ENCODE data around the gene TICRR. TPM values are rescaled to one million over a fixed set of nuclear protein-coding genes. Genes with fewer than 3 reads are reported as not detected.
A peak's percentile ranks its signal among the peaks of the same experiment; 100 is the strongest.

TICRR gene
- total and polyA plus RNA-seq, 4 donors = under 0.01 to 7.3 (median 0.15) TPM

- no peaks in the 10 kb centered on the region for H3K4me1 ChIP-seq (ENCODE audit: control insufficient read depth in 4 of 4, insufficient read depth in 4 of 4, low read length in 3 of 4)
These were observed 55.0 kb downstream of the TICRR start for GRCh38 chr15:89630260-89630659.

DNA sequence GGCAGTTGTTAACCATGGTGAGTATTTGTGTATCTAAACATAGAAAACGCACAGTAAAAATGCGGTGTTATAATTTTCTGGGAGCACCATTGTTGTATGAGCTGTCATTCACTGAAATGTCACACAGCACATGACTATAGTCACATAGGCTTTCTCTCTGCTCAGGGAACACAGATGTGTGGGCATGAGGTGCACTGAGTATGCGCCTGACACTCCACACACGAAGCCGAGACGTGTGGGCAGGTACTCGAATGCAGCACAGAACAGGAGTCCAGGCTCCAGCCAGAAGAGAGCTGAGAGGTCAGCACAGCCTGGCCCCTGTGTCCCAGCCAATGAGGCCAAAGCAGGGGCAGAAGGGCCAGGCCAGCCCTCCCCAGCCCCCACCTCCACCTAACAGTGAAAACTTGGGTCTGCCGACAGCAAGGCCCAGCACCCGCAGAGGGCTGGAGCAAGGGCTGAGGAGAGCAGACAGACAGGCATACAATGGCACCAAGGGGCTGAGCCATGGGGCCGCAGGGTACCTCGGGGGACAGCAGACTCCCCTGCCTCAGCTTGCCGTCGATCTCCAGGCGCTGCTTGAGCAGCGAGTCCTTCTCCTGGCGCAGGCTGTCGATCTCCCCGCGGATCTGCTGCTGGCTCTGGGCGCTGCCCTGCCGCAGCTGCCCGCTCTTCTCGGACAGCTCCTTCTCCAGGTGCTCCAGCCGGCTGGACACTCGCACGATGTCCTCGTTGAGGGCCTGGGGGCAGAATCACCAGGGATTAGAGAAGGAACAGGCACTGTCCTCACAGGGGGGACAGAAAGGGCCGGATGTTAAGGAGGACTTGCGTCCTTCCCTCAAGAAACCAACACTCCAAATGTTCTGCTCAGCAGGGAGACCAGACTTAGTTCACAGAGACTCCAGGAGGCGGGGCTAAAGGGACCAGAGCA, 56.0 kb downstream of the TICRR start:
- Histone ChIP-seq H3K36me3 (ENCODE audit: control insufficient read depth in 4 of 4, insufficient read depth in 3 of 4, low read depth in 1 of 4, low read length in 3 of 4) (no peaks in the 10 kb centered on the region), H3K27ac (ENCODE audit: low read depth in 1 of 2, low read length in 2 of 2) (no peak overlapping the region), H3K4me1 (ENCODE audit: control insufficient read depth in 4 of 4, insufficient read depth in 4 of 4, low read length in 3 of 4) (no peaks in the 10 kb centered on the region), H3K9ac (ENCODE audit: low read depth in 1 of 2, low read length in 2 of 2) (no peak overlapping the region), H3K27me3 (ENCODE audit: control insufficient read depth in 4 of 4, insufficient read depth in 4 of 4, low read length in 3 of 4) (no peaks in the 10 kb centered on the region), H3K4me3 (ENCODE audit: low read depth in 1 of 3, low read length in 3 of 3) (no peak overlapping the region), H3K9me3 (ENCODE audit: control insufficient read depth in 4 of 4, low read length in 3 of 4) (no peaks in the 10 kb centered on the region)
- TF ChIP-seq, protein P1, sequence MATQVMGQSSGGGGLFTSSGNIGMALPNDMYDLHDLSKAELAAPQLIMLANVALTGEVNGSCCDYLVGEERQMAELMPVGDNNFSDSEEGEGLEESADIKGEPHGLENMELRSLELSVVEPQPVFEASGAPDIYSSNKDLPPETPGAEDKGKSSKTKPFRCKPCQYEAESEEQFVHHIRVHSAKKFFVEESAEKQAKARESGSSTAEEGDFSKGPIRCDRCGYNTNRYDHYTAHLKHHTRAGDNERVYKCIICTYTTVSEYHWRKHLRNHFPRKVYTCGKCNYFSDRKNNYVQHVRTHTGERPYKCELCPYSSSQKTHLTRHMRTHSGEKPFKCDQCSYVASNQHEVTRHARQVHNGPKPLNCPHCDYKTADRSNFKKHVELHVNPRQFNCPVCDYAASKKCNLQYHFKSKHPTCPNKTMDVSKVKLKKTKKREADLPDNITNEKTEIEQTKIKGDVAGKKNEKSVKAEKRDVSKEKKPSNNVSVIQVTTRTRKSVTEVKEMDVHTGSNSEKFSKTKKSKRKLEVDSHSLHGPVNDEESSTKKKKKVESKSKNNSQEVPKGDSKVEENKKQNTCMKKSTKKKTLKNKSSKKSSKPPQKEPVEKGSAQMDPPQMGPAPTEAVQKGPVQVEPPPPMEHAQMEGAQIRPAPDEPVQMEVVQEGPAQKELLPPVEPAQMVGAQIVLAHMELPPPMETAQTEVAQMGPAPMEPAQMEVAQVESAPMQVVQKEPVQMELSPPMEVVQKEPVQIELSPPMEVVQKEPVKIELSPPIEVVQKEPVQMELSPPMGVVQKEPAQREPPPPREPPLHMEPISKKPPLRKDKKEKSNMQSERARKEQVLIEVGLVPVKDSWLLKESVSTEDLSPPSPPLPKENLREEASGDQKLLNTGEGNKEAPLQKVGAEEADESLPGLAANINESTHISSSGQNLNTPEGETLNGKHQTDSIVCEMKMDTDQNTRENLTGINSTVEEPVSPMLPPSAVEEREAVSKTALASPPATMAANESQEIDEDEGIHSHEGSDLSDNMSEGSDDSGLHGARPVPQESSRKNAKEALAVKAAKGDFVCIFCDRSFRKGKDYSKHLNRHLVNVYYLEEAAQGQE (IDR thresholded peaks at IDR 0.05) = no peak
- TF ChIP-seq RAD21 (IDR thresholded peaks at IDR 0.05) (no peak), HNF4A (conservative IDR thresholded peaks at IDR 0.05) (no peak), ZBTB33 (IDR thresholded peaks at IDR 0.05) (no peak), GABPA (IDR thresholded peaks at IDR 0.05 in 1 of 2, conservative IDR thresholded peaks at IDR 0.05 in 1 of 2) (no peak), MAX (IDR thresholded peaks at IDR 0.05) (no peak), RXRA (IDR thresholded peaks at IDR 0.05) (no peak), HNF4G (IDR thresholded peaks at IDR 0.05) (no peak), YY1 (IDR thresholded peaks at IDR 0.05) (no peak), JUND (IDR thresholded peaks at IDR 0.05) (no peak), FOXA2 (IDR thresholded peaks at IDR 0.05) (no peak), TAF1 (conservative IDR thresholded peaks at IDR 0.05) (no peak), FOXA1 (IDR thresholded peaks at IDR 0.05) (no peak), SP1 (IDR thresholded peaks at IDR 0.05) (no peak), NR2F2 (IDR thresholded peaks at IDR 0.05) (no peak)
- TF ChIP-seq, protein P2, sequence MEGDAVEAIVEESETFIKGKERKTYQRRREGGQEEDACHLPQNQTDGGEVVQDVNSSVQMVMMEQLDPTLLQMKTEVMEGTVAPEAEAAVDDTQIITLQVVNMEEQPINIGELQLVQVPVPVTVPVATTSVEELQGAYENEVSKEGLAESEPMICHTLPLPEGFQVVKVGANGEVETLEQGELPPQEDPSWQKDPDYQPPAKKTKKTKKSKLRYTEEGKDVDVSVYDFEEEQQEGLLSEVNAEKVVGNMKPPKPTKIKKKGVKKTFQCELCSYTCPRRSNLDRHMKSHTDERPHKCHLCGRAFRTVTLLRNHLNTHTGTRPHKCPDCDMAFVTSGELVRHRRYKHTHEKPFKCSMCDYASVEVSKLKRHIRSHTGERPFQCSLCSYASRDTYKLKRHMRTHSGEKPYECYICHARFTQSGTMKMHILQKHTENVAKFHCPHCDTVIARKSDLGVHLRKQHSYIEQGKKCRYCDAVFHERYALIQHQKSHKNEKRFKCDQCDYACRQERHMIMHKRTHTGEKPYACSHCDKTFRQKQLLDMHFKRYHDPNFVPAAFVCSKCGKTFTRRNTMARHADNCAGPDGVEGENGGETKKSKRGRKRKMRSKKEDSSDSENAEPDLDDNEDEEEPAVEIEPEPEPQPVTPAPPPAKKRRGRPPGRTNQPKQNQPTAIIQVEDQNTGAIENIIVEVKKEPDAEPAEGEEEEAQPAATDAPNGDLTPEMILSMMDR (IDR thresholded peaks at IDR 0.05; ENCODE audit: low read depth, low read length, missing input control) = no peak
- TF ChIP-seq, protein P3, sequence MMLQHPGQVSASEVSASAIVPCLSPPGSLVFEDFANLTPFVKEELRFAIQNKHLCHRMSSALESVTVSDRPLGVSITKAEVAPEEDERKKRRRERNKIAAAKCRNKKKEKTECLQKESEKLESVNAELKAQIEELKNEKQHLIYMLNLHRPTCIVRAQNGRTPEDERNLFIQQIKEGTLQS (IDR thresholded peaks at IDR 0.05) = no peak
- DNase-seq (ENCODE audit: low spot score) = peak; percentile 28
- 93% methylated on average over 30 of the region's 30 CpGs for WGBS

More at GRCh38 chr15:89630260-89630659, 55.0 kb downstream of the TICRR start:
- TF ChIP-seq GABPA (IDR thresholded peaks at IDR 0.05 in 1 of 2, conservative IDR thresholded peaks at IDR 0.05 in 1 of 2) = no peak
- Histone ChIP-seq H3K36me3 (ENCODE audit: control insufficient read depth in 4 of 4, insufficient read depth in 3 of 4, low read depth in 1 of 4, low read length in 3 of 4) (no peaks in the 10 kb centered on the region), H3K27ac (ENCODE audit: low read depth in 1 of 2, low read length in 2 of 2) (no peak overlapping the region), H3K4me3 (ENCODE audit: low read depth in 1 of 3, low read length in 3 of 3) (no peak overlapping the region), H3K9ac (ENCODE audit: low read depth in 1 of 2, low read length in 2 of 2) (no peak overlapping the region), H3K9me3 (ENCODE audit: control insufficient read depth in 4 of 4, low read length in 3 of 4) (no peaks in the 10 kb centered on the region), H3K27me3 (ENCODE audit: control insufficient read depth in 4 of 4, insufficient read depth in 4 of 4, low read length in 3 of 4) (no peaks in the 10 kb centered on the region)
- WGBS = 95% methylated on average over 14 of the region's 14 CpGs
- DNase-seq (ENCODE audit: low spot score) = no peak

Data from liver (tissue), 9 donors.